ENCODE results near the gene KDSR. TPM values are rescaled to one million over a fixed set of nuclear protein-coding genes. Genes with fewer than 3 reads are reported as not detected.

Gene KDSR
- total and polyA plus RNA-seq, 4 donors, result 22.3 to 62.1 (median 42.5) TPM

GRCh38 chr18:63287691-63288220, 79.2 kb downstream of the KDSR start:
- H3K27me3 ChIP-seq (ENCODE audit: control insufficient read depth in 3 of 3, insufficient read depth in 3 of 3, low read length in 2 of 3), result no peaks in the 10 kb centered on the region
- H3K4me1 ChIP-seq (ENCODE audit: control insufficient read depth in 5 of 5, insufficient read depth in 5 of 5, low read length in 5 of 5), result peaks cover 0 to 11% (median 9%) of the 10 kb centered on the region in 5 donors

GRCh38 chr18:63286926-63287325, 80.1 kb downstream of the KDSR start:
- no peak overlapping the region for H3K4me3 ChIP-seq
- H3K4me1 ChIP-seq (ENCODE audit: control insufficient read depth in 5 of 5, insufficient read depth in 5 of 5, low read length in 5 of 5), result peaks cover 0 to 10% (median 7%) of the 10 kb centered on the region in 5 donors

More at GRCh38 chr18:63287691-63288220, 79.2 kb downstream of the KDSR start:
- 52 to 70% methylated on average over 1 of the region's 1 CpG for WGBS, 2 donors
- H3K27ac ChIP-seq (ENCODE audit: low read depth in 1 of 2, low read length in 1 of 2), result no peak overlapping the region
- no peak overlapping the region for H3K9ac ChIP-seq (ENCODE audit: insufficient read depth in 1 of 2, low read length in 2 of 2)
- no peak overlapping the region for H3K4me3 ChIP-seq
- TF ChIP-seq CTCF (IDR thresholded peaks at IDR 0.05; ENCODE audit: control extremely low read depth, extremely low read depth), result no peak
- no peak for ATAC-seq (ENCODE audit: insufficient read depth, low FRiP score)
- DNase-seq, result no peak
- no peaks in the 10 kb centered on the region for H3K36me3 ChIP-seq (ENCODE audit: control insufficient read depth in 4 of 4, insufficient read depth in 4 of 4, low read length in 4 of 4)
- no peaks in the 10 kb centered on the region for H3K9me3 ChIP-seq (ENCODE audit: control insufficient read depth in 4 of 4, insufficient read depth in 3 of 4, low read length in 3 of 4)

GRCh38 chr18:63284827-63285733, 81.9 kb downstream of the KDSR start:
- H3K4me3 ChIP-seq, result no peak overlapping the region
- WGBS, 2 donors, result 90 to 92% methylated on average over 14 of the region's 14 CpGs
- H3K36me3 ChIP-seq (ENCODE audit: control insufficient read depth in 4 of 4, insufficient read depth in 4 of 4, low read length in 4 of 4), result no peaks in the 10 kb centered on the region
- DNase-seq (no peak), ATAC-seq (ENCODE audit: insufficient read depth, low FRiP score) (no peak)
- H3K27me3 ChIP-seq (ENCODE audit: control insufficient read depth in 3 of 3, insufficient read depth in 3 of 3, low read length in 2 of 3), result no peaks in the 10 kb centered on the region
- no peak for TF ChIP-seq CTCF (IDR thresholded peaks at IDR 0.05; ENCODE audit: control extremely low read depth, extremely low read depth)
- no peaks in the 10 kb centered on the region for H3K9me3 ChIP-seq (ENCODE audit: control insufficient read depth in 4 of 4, insufficient read depth in 3 of 4, low read length in 3 of 4)
- no peak overlapping the region for H3K9ac ChIP-seq (ENCODE audit: insufficient read depth in 1 of 2, low read length in 2 of 2)
- H3K4me1 ChIP-seq (ENCODE audit: control insufficient read depth in 5 of 5, insufficient read depth in 5 of 5, low read length in 5 of 5), result peaks cover 0 to 10% (median 1%) of the 10 kb centered on the region in 5 donors
- H3K27ac ChIP-seq (ENCODE audit: low read depth in 1 of 2, low read length in 1 of 2), result no peak overlapping the region

More at GRCh38 chr18:63286926-63287325, 80.1 kb downstream of the KDSR start:
- WGBS, 2 donors, result 75 to 77% methylated on average over 4 of the region's 4 CpGs
- no peak overlapping the region for H3K9ac ChIP-seq (ENCODE audit: insufficient read depth in 1 of 2, low read length in 2 of 2)
- H3K27ac ChIP-seq (ENCODE audit: low read depth in 1 of 2, low read length in 1 of 2), result no peak overlapping the region
- ATAC-seq (ENCODE audit: insufficient read depth, low FRiP score), result no peak
- DNase-seq, result no peak
- H3K36me3 ChIP-seq (ENCODE audit: control insufficient read depth in 4 of 4, insufficient read depth in 4 of 4, low read length in 4 of 4), result no peaks in the 10 kb centered on the region
- TF ChIP-seq CTCF (IDR thresholded peaks at IDR 0.05; ENCODE audit: control extremely low read depth, extremely low read depth), result no peak
- H3K9me3 ChIP-seq (ENCODE audit: control insufficient read depth in 4 of 4, insufficient read depth in 3 of 4, low read length in 3 of 4), result no peaks in the 10 kb centered on the region
- H3K27me3 ChIP-seq (ENCODE audit: control insufficient read depth in 3 of 3, insufficient read depth in 3 of 3, low read length in 2 of 3), result no peaks in the 10 kb centered on the region

Data from lung (tissue), 12 donors.